Spinal cord (tissue), 10 donors: ENCODE data around the gene GNAL. TPM values are rescaled to one million over a fixed set of nuclear protein-coding genes. Genes with fewer than 3 reads are reported as not detected.
A peak's percentile ranks its signal among the peaks of the same experiment; 100 is the strongest.

ENCODE experiments used
- DNase-seq, 6 donors: peaks; one replicate each; pipeline versions ENCODE4 v3.0.0 to v3.0.0-alpha.2; 2013 to 2015; ENCODE audit warnings: low spot score in 6 of 6, low read depth in 4 of 6
- H3K27ac ChIP-seq: one replicate; pipeline ENCODE4 v1.5.1; 2013; ENCODE audit warnings: low read depth, low read length, control low read depth
- H3K27me3 ChIP-seq: one replicate; pipeline ENCODE4 v1.6.1; 2013; ENCODE audit warnings: low read length; ENCODE audit not compliant: control insufficient read depth, insufficient read depth
- H3K36me3 ChIP-seq: one replicate; pipeline ENCODE4 v1.6.1; 2013; ENCODE audit warnings: low read length; ENCODE audit not compliant: control insufficient read depth, insufficient read depth
- H3K4me1 ChIP-seq: one replicate; pipeline ENCODE4 v1.6.1; 2013; ENCODE audit warnings: low read length; ENCODE audit not compliant: control insufficient read depth, insufficient read depth
- H3K4me3 ChIP-seq: one replicate; pipeline ENCODE4 v1.5.1; 2013; ENCODE audit warnings: low read depth, low read length, control low read depth
- H3K9me3 ChIP-seq: one replicate; pipeline ENCODE4 v1.6.1; 2013; ENCODE audit warnings: low read length; ENCODE audit not compliant: control insufficient read depth, insufficient read depth
- WGBS: methylation state at CpG from one replicate; pipeline ENCODE4 v1.1.5; 2013; ENCODE audit warnings: missing lambda C conversion rate; ENCODE audit not compliant: insufficient coverage; 5-methylcytosine and 5-hydroxymethylcytosine counted together
- polyA plus RNA-seq, 2 donors: library from polyadenylated mRNA; unstranded; fragments of 120-200 nt; gene quantifications; one replicate each; pipeline ENCODE4 v1.2.1, GENCODE V29; 2013; ENCODE audit not compliant: insufficient read length in 2 of 2
- total RNA-seq, 2 donors: library from RNA; depleted of rRNA in 1 of 2; stranded (reverse); fragments of 120-200 nt in 1 of 2; fragments of >200 nt in 1 of 2; gene quantifications; one replicate each; pipeline versions ENCODE4 v1.2.3 to v1.2.4, GENCODE V29; 2013 to 2014
- donor health status: healthy.

Gene GNAL
- total and polyA plus RNA-seq, 4 donors = 30.2 to 81.0 (median 70.7) TPM

GRCh38 chr18:11657554-11657953 lies 31.5 kb upstream of the GNAL start:
- WGBS = 95% methylated on average over 8 of the region's 8 CpGs
- Histone ChIP-seq H3K4me1 (peaks cover 7% of the 10 kb centered on the region), H3K9me3 (no peaks in the 10 kb centered on the region), H3K36me3 (no peaks in the 10 kb centered on the region), H3K4me3 (no peak overlapping the region), H3K27ac (no peak overlapping the region), H3K27me3 (peaks cover 6% of the 10 kb centered on the region)
- DNase-seq = no peak

GRCh38 chr18:11658019-11658418 lies 31.0 kb upstream of the GNAL start:
- 96% methylated on average over 5 of the region's 5 CpGs for WGBS
- Histone ChIP-seq H3K4me3 (no peak overlapping the region), H3K27ac (no peak overlapping the region), H3K4me1 (peaks cover 7% of the 10 kb centered on the region), H3K27me3 (peaks cover 6% of the 10 kb centered on the region), H3K36me3 (no peaks in the 10 kb centered on the region), H3K9me3 (no peaks in the 10 kb centered on the region)
- no peak for DNase-seq

GRCh38 chr18:11658989-11659388 lies 30.1 kb upstream of the GNAL start:
- no peak for DNase-seq
- H3K27me3 ChIP-seq = peaks cover 6% of the 10 kb centered on the region
- no peak overlapping the region for H3K27ac ChIP-seq
- H3K9me3 ChIP-seq = no peaks in the 10 kb centered on the region
- no peak overlapping the region for H3K4me3 ChIP-seq
- H3K36me3 ChIP-seq = no peaks in the 10 kb centered on the region
- 90% methylated on average over 4 of the region's 6 CpGs for WGBS
- H3K4me1 ChIP-seq = peaks cover 7% of the 10 kb centered on the region

GRCh38 chr18:11660691-11661090 lies 28.4 kb upstream of the GNAL start:
- WGBS = 92% methylated on average over 7 of the region's 7 CpGs
- Histone ChIP-seq H3K36me3 (no peaks in the 10 kb centered on the region), H3K4me1 (no peaks in the 10 kb centered on the region), H3K9me3 (no peaks in the 10 kb centered on the region), H3K27me3 (no peaks in the 10 kb centered on the region), H3K4me3 (no peak overlapping the region), H3K27ac (no peak overlapping the region)
- no peak for DNase-seq

GRCh38 chr18:11661430-11661829 lies 27.6 kb upstream of the GNAL start:
- H3K9me3 ChIP-seq = no peaks in the 10 kb centered on the region
- no peaks in the 10 kb centered on the region for H3K27me3 ChIP-seq
- no peak overlapping the region for H3K27ac ChIP-seq
- H3K36me3 ChIP-seq = no peaks in the 10 kb centered on the region
- no peak for DNase-seq
- 87% methylated on average over 5 of the region's 5 CpGs for WGBS
- no peak overlapping the region for H3K4me3 ChIP-seq
- no peaks in the 10 kb centered on the region for H3K4me1 ChIP-seq

- Histone ChIP-seq H3K27ac (no peak overlapping the region), H3K4me1 (no peaks in the 10 kb centered on the region), H3K27me3 (no peaks in the 10 kb centered on the region), H3K4me3 (no peak overlapping the region), H3K36me3 (no peaks in the 10 kb centered on the region), H3K9me3 (no peaks in the 10 kb centered on the region)
- DNase-seq = peak in 1 of 6 donors; percentile 42
- WGBS = 93% methylated on average over 5 of the region's 6 CpGs
Observed at GRCh38 chr18:11663439-11664029, 25.5 kb upstream of the GNAL start.

- no peak overlapping the region for H3K4me3 ChIP-seq
- no peaks in the 10 kb centered on the region for H3K27me3 ChIP-seq
- H3K27ac ChIP-seq = no peak overlapping the region
- no peak for DNase-seq
- no peaks in the 10 kb centered on the region for H3K9me3 ChIP-seq
- no peaks in the 10 kb centered on the region for H3K4me1 ChIP-seq
- 89% methylated on average over 4 of the region's 4 CpGs for WGBS
- no peaks in the 10 kb centered on the region for H3K36me3 ChIP-seq
Observed at GRCh38 chr18:11664286-11664685, 24.8 kb upstream of the GNAL start.

GRCh38 chr18:11665146-11665545 lies 23.9 kb upstream of the GNAL start:
- WGBS = 81% methylated on average over 4 of the region's 4 CpGs

GRCh38 chr18:11665587-11665986 lies 23.5 kb upstream of the GNAL start:
- Histone ChIP-seq H3K4me3 (no peak overlapping the region), H3K36me3 (no peaks in the 10 kb centered on the region), H3K27ac (no peak overlapping the region), H3K4me1 (no peaks in the 10 kb centered on the region), H3K9me3 (no peaks in the 10 kb centered on the region), H3K27me3 (no peaks in the 10 kb centered on the region)
- 96% methylated on average over 4 of the region's 4 CpGs for WGBS
- no peak for DNase-seq

More at GRCh38 chr18:11665146-11665545, 23.9 kb upstream of the GNAL start:
- DNase-seq = no peak
- Histone ChIP-seq H3K9me3 (no peaks in the 10 kb centered on the region), H3K4me3 (no peak overlapping the region), H3K36me3 (no peaks in the 10 kb centered on the region), H3K27me3 (no peaks in the 10 kb centered on the region), H3K4me1 (no peaks in the 10 kb centered on the region), H3K27ac (no peak overlapping the region)

GRCh38 chr18:11666176-11666575 lies 22.9 kb upstream of the GNAL start:
- WGBS = 81% methylated on average over 3 of the region's 4 CpGs
- Histone ChIP-seq H3K9me3 (no peaks in the 10 kb centered on the region), H3K27ac (no peak overlapping the region), H3K4me1 (no peaks in the 10 kb centered on the region), H3K4me3 (no peak overlapping the region), H3K27me3 (no peaks in the 10 kb centered on the region), H3K36me3 (no peaks in the 10 kb centered on the region)
- DNase-seq = no peak
